GM12878 (cell line): ENCODE data around the gene WHRN.

Source experiments
- ATF3 ChIP-seq: IDR thresholded peaks from 2 replicates; pipeline ENCODE4 v1.6.1; 2011; ENCODE audit warnings: low read depth, mild to moderate bottlenecking, low read length, moderate library complexity, borderline replicate concordance; ENCODE audit errors: extremely low read depth
- EGR1 ChIP-seq, 2 experiments: IDR thresholded peaks; 1 replicate in 1 of 2; 2 replicates in 1 of 2; pipeline ENCODE4 v1.6.1; 2011 to 2012; ENCODE audit warnings: low read depth in 2 of 2, low read length in 2 of 2, borderline replicate concordance in 1 of 2, mild to moderate bottlenecking in 1 of 2, moderate library complexity in 1 of 2
- MTA3 ChIP-seq: IDR thresholded peaks from 2 replicates; pipeline ENCODE4 v1.6.1; 2012; ENCODE audit warnings: low read length, inconsistent platforms, borderline replicate concordance
- POLR2AphosphoS5 ChIP-seq: IDR thresholded peaks from 2 replicates; pipeline ENCODE4 v1.6.1; 2011; ENCODE audit warnings: mild to moderate bottlenecking, low read length, inconsistent platforms
- ZNF274 ChIP-seq: IDR thresholded peaks from one replicate; pipeline ENCODE4 v1.8.0; 2011; ENCODE audit not compliant: insufficient read length, insufficient read depth
- ZNF384 ChIP-seq: IDR thresholded peaks from 2 replicates; pipeline ENCODE4 v1.6.1; 2012; ENCODE audit warnings: low read depth, mild to moderate bottlenecking, low read length, improper control_type of control experiment, borderline replicate concordance

DNA sequence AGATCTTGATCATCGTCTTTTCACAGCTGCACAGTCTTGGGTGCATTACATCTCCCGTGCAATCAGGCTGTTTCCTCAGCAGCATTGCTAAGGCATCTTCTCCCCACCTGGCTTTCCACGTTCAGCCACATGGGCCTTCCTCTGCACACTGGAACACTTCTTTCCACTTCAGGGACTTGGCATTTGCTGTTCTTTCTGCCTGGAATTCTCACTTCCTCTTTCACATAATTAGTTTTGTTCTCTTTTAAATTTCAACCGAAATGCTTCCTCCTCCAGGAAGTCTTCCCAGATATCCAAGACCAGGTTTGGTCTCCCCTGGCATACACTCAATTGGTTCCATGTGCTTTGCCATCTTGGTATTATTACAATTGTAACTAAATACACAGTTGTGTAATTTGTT is 43.8 kb downstream of the WHRN start:
- TF ChIP-seq EGR1 (IDR thresholded peaks at IDR 0.05; ENCODE audit: borderline replicate concordance in 1 of 2, low read depth in 2 of 2, low read length in 2 of 2) (no peak), POLR2AphosphoS5 (no peak), ATF3 (no peak), ZNF384 (no peak), MTA3 (no peak), ZNF274 (no peak)
